Astrocyte of the spinal cord (primary cell): ENCODE data around the gene ATF6B.

Experiments used
- DNase-seq: peaks from one replicate; pipeline ENCODE4 v3.0.0; 2011; ENCODE audit warnings: low read depth, low spot score
- H3K4me3 ChIP-seq: 2 replicates; pipeline ENCODE4 v1.5.1; 2011; ENCODE audit warnings: low read depth, mild to moderate bottlenecking, low read length, moderate library complexity
- CTCF ChIP-seq: IDR thresholded peaks from 2 replicates; pipeline ENCODE4 v1.5.1; 2012; ENCODE audit warnings: low read depth, mild to moderate bottlenecking, low read length, inconsistent platforms
- in situ Hi-C: cut with HindIII; loops from 2 replicates; pipeline ENCODE4 v1.10.0; 2017; ENCODE audit warnings: low sequenced_read_pairs

Gene ATF6B

GRCh38 chr6:32082935-32083334 lies 45.1 kb downstream of the ATF6B start:
- TF ChIP-seq CTCF: no peak
- peak; percentile 35 for DNase-seq
- no peak overlapping the region for H3K4me3 ChIP-seq
- in situ Hi-C loops: no loop called here

GRCh38 chr6:32082478-32082877 lies 45.6 kb downstream of the ATF6B start:
- no peak for TF ChIP-seq CTCF
- DNase-seq: no peak
- no peak overlapping the region for H3K4me3 ChIP-seq
- in situ Hi-C loops: no loop called here

- in situ Hi-C loops: no loop called here
- no peak overlapping the region for H3K4me3 ChIP-seq
- no peak for TF ChIP-seq CTCF
- peak; percentile 83 for DNase-seq
These were observed 46.7 kb downstream of the ATF6B start for GRCh38 chr6:32081168-32081990.

GRCh38 chr6:32079566-32080290 lies 48.3 kb downstream of the ATF6B start:
- DNase-seq: no peak
- no peak overlapping the region for H3K4me3 ChIP-seq
- no peak for TF ChIP-seq CTCF
- in situ Hi-C loops: no loop called here

- TF ChIP-seq CTCF: no peak
- in situ Hi-C loops: no loop called here
- no peak overlapping the region for H3K4me3 ChIP-seq
- peak; percentile 55 for DNase-seq
These were observed 51.7 kb downstream of the ATF6B start for GRCh38 chr6:32076321-32076809.

- in situ Hi-C loops: no loop called here
- no peak for TF ChIP-seq CTCF
- no peak overlapping the region for H3K4me3 ChIP-seq
- no peak for DNase-seq
These were observed 52.3 kb downstream of the ATF6B start for GRCh38 chr6:32075781-32076180.
